HG02571 (cell line): ENCODE results near the gene YBEY.

ENCODE experiments used
- ATAC-seq: cut with Tn5 transposase; IDR thresholded peaks from one replicate; pipeline ENCODE4 v1.9.1; 2021; ENCODE audit warnings: mild to moderate bottlenecking, moderate library complexity; ENCODE audit not compliant: unreplicated experiment

YBEY gene

DNA sequence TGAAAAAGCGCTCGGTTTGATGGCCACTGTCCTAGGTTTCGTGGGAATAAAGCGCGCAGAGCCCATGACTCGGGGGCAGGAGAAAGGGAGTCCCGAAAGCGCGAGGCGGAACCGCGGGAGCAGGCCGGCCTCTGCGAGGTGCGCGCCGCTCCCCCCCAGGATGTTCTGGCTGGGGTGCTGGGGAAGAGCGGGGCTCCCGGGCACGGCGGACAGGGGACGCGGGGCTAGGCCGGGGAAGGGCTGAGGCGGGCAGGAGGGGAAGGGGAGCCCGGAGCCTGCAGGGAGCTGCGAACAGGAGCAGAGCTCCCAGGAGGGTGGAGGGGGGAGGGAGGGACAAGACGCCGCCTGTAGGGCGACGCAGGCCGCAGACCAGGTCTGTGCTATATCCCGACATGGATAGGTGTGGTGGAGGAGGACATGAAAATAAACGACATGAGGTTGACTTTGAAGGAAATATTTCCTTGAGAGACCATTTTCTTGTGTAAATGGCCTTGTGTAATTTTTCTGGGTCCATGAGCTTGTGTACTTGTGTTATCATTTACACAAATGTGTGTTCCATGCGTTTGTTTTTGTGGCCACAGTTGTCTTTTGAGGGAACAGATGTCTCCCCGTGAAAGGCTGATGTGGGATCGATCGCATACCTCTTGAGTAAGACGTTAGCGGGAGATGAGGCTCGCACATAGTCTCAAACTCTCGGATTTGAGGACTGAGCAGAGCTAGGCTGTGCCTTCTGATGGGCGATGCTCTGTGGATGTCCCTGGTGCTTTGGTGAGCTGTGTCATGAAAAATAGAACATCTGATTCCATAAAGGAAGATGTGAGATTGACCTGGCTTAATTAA is 39.2 kb downstream of the YBEY start:
- ATAC-seq = no peak

DNA sequence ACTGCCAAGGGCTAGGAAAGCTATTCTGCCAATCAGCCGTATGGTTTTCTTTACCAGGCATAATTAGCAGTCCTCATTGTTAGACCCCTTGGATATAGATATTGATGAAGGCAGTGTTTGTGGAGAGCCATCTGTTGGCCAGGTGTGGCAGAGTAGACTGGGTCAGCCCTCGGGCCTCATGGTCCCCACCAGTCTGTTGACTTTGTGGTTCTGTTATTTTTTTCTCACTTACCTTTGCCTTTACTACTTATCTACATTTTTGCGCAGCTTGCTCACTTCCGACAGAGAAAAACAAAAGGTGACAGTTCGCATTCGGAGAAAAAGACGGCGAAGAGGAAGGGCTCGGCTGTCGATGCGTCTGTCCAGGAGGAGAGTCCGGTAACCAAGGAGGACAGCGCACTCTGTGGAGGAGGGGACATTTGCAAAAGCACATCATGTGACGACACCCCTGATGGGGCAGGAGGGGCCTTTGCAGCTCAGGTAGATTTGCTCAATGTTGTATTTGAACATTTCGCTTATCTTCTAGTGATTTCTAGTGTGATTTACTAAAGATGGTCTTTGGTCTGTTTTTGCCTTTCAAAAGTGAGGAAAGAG is 40.1 kb downstream of the YBEY start:
- ATAC-seq = no peak

DNA sequence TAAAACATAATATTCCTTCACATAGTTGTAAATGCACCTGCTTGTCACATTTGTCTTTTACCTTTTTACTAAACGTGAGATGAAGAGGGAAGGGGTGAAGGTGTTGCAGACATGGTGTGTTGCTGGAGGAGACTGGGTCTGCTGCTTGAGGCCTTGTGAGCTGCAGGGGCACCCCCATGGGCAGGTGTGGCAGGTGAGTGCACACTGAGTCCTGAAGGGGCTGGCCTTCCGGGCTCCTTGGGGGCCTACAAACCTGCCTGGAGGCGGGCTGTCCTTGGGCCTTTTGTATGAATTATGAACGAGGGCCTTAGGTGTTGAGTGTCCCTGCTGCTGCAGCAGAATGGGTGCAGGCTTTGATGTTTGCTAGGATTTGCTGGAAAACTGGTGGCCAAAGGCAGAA is 41.6 kb downstream of the YBEY start:
- no peak for ATAC-seq

DNA sequence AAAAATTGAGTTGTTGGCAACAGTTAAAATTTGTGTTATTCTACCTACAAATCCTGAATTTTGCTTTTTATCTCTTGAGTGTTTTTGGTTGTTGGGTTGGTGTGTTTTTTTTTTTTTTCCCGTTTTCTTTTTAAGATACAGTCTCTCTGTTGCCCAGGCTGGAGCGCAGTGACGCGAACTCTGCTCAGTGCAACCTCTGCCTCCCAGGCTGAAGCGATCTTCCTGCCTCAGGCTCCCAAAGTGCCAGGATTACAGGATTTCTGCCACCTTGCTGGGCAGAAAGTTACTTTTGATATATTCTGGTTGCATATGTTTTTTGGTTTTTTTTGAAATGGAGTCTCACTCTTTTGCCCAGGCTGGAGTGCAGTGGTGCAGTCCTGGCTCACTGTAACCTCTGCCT is 42.0 kb downstream of the YBEY start:
- ATAC-seq = no peak

DNA sequence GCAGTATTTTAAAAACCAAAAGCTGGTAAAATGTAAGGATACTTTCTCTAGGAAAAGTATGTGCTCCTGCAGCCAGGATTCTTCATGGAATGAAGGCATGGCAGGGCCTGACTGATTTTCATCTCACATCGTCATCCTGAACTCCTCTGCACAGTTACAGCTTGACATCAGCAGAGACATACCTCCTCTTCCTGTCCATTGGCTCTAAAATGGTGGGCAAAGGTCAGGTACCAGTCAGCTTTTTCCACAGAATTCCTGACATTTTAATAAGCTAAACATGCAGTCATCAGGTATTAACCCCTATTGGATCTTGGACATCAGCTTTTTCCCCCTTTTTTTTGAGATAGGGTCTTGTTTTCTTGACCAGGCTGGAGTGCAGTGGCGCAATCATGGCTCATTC is 43.7 kb downstream of the YBEY start:
- no peak for ATAC-seq

DNA sequence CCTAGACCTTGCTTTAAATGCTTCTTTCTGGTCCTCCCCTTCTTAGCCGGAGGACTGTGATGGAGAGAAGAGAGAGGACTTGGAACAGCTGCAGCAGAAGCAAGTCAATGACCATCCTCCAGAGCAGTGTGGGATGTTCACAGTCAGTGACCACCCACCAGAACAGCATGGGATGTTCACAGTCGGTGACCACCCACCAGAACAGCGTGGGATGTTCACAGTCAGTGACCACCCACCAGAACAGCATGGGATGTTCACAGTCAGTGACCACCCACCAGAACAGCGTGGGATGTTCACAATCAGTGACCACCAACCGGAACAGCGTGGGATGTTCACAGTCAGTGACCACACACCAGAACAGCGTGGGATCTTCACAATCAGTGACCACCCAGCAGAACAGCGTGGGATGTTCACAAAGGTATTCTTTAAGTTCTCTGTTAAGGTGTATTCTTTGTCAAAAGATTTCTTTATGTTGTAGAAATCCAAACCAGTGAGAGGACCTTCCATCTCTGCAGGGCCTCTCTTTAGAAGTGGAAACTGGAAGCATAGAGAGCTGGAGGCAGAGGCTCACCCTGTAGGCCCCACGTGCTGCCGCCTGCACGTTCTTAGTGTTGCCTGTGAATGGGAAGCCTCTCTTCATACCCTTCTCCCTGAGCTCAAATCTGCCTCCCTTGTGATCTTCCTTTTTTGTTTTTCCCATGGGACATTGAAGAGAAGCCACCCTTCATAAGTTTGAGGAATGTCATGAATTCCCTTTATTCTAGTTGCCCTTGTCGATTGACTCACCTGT is 48.4 kb downstream of the YBEY start:
- no peak for ATAC-seq

DNA sequence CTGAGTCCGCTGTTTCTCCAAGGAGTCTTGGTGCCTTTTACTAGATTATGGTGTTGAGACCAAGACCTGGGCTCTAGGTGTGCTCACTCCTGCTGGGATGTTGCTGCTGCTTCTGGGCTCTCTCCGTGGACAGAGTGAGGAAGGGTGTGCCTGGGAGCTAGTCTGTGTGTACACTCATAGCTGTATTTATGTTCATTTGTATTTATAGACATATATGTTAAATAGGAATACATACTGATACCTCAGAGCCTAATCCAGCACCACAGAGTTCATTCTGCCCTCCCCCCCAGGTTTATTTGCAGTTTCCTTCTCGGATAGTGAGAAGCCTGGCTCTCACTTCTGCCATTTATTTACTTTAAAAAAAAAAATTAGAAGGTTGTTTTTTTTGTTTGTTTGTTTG is 50.5 kb downstream of the YBEY start:
- no peak for ATAC-seq

DNA sequence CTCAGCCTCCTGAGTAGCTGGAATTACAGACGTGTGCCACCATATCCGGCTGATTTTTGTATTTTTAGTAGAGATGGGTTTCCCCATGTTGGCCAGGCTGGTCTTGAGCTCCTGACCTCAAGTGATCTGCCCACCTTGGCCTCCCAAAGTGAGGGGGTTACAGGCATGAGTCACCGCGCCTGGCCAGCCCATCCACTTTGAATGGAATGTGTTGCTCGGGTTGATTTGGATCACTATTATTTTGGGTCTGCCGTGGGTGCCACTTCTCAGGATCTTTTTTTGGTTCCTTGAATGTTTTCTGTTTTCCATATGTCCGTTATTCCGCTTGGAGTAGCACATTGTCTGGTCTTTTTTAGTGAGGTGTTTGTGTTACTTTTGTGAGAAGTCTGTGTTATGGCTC is 54.9 kb downstream of the YBEY start:
- ATAC-seq = no peak

DNA sequence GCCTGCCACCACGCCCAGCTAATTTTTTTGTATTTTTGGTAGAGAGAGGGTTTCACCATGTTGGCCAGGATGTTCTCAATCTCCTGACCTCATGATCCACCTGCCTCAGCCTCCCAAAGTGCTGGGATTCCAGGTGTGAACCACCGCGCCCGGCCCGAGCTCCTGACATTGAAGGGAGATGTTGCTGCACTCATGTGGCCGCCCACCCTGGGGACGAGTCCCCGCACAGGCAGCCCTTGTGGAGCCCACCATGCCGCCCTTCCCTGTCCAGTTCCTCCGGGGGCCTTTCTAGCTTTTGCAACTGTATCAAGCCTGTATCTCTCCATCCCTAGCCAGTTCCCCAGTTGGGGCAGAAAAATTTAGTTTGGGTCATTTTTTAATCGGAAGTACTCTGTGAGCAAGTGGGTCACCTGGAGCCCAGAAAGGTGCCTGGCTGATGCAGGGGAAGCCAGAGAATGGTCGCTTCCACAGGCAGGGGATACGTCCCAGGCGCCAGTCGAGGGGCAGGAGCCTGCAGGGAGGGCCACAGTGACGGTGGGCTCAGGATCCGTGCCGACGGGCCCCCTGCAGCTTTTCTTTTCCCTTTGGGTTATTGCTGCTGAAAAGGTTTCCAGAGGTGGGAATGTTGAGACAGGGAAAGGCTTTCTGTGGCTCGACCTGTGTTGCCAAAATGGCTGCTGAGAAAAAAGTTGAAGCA is 58.2 kb downstream of the YBEY start:
- no peak for ATAC-seq

DNA sequence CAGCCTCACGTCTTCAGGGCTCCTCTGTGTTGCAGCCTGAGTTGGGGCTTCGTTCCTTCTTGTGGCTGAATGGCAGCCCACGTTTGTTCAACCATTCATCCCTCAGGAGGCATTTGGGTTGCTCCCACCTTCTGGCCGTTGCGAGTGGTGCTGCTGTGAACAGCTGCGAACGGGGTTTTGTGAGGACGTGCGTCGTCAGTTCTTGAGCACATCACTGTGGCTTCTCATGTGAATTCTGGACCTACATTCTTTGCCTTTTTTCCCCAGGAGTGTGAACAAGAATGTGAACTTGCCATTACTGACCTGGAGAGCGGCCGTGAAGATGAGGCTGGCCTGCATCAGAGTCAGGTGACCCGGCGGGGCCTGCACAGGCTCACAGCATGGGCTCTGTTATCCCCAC is 59.7 kb downstream of the YBEY start:
- ATAC-seq = no peak

DNA sequence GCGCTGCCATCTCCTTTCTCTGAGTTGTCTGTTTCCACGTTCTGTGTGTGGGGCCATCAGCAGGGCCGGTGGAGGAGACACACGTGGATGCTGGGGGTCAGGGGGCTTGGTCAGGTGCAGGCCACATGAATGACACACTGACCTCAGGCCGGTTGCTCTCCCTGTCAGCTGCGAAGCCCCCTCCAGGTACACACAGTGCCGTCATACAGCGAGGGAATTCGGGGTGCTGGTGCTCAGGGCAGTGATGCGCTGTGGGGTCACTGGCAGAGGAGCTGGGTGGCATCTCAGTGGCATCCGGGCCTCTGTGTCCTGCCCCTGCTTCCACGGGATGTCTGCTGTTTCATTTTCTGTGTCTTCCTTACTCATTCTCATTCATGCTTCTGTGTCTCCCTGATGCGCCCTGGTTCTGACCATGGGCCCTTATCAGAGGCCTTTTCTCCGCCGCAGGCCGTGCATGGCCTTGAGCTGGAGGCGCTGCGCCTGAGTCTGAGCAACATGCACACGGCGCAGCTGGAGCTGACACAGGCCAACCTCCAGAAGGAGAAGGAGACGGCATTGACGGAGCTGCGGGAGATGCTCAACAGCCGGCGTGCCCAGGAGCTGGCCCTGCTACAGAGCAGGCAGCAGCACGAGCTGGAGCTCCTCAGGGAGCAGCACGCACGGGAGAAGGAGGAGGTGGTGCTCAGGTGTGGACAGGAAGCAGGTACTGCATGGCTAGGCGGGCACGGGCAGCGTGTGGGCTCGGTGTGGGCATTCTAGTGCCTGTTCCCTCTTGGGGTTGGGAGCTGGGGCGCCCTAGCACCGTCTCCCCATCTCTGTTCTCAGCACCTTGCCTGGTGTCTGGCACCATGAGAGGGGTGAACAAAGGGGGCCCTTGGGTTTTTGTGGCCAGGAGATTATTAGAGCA is 60.4 kb downstream of the YBEY start:
- no peak for ATAC-seq

DNA sequence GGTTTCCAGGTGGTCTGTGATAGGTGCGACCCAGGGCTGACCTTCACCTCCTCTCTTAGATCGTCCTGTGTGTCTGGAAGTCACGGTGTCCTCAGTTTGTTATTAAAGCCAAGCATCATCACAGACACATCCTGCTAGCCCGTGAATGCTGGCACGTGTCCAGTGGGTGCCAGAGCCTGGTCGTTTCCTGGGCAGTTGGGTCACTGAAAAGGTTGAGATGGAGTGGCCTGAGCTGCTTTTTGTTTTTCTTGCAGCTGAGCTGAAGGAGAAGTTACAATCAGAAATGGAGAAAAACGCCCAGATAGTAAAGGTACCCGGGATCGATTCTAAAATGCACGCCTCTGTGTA is 61.0 kb downstream of the YBEY start:
- no peak for ATAC-seq
